Activated CD4-positive, CD25-positive, alpha-beta regulatory T cell treated with anti-CD3 and anti-CD28 coated beads, Interleukin-2, amount 50 U/mL, for 16 hours (primary cell): ENCODE data around the gene ANO6.

Source experiments
- DNase-seq: peaks from one replicate; pipeline ENCODE4 v3.0.0-alpha.2; 2020; ENCODE audit warnings: low read depth, low spot score

Gene ANO6

GRCh38 chr12:45435945-45436710, 220.2 kb downstream of the ANO6 start:
- no peak for DNase-seq

- no peak for DNase-seq
These were observed 223.1 kb downstream of the ANO6 start for GRCh38 chr12:45439039-45439438.

GRCh38 chr12:45446013-45446412, 230.1 kb downstream of the ANO6 start:
- no peak for DNase-seq

GRCh38 chr12:45458238-45458637, 242.3 kb downstream of the ANO6 start:
- no peak for DNase-seq

- no peak for DNase-seq
These were observed 243.2 kb downstream of the ANO6 start for GRCh38 chr12:45458854-45459807.

- DNase-seq, result no peak
These were observed 246.6 kb downstream of the ANO6 start for GRCh38 chr12:45462506-45462905.

GRCh38 chr12:45464699-45465098, 248.8 kb downstream of the ANO6 start:
- no peak for DNase-seq

GRCh38 chr12:45468751-45469615, 253.1 kb downstream of the ANO6 start:
- DNase-seq, result no peak

- DNase-seq, result no peak
These were observed 254.0 kb downstream of the ANO6 start for GRCh38 chr12:45469902-45470301.

GRCh38 chr12:45473636-45474035, 257.7 kb downstream of the ANO6 start:
- no peak for DNase-seq

GRCh38 chr12:45475594-45475993, 259.7 kb downstream of the ANO6 start:
- no peak for DNase-seq

- no peak for DNase-seq
These were observed 261.6 kb downstream of the ANO6 start for GRCh38 chr12:45477526-45477925.

GRCh38 chr12:45478931-45479330, 263.0 kb downstream of the ANO6 start:
- no peak for DNase-seq

GRCh38 chr12:45481746-45482145, 265.9 kb downstream of the ANO6 start:
- DNase-seq, result no peak

GRCh38 chr12:45483571-45483970, 267.7 kb downstream of the ANO6 start:
- no peak for DNase-seq
